Astrocyte (in vitro differentiated cells and primary cell): ENCODE data around the gene SSBP2. TPM values are rescaled to one million over a fixed set of nuclear protein-coding genes. Genes with fewer than 3 reads are reported as not detected.

Source experiments
- DNase-seq: peaks from one replicate; pipeline ENCODE4 v3.0.0-alpha.2; 2010; ENCODE audit warnings: low read depth
- FAIRE-seq: peaks from 2 replicates; lab custom pipeline; 2011; peaks lifted over from hg19 to GRCh38; lab: Jason Lieb, UNC
- H2AFZ ChIP-seq: 2 replicates; pipeline ENCODE4 v1.6.0; 2012; ENCODE audit warnings: low read depth, low read length, inconsistent platforms
- H3K27ac ChIP-seq: 2 replicates; pipeline ENCODE4 v1.5.1; 2011; ENCODE audit warnings: low read depth, low read length, inconsistent platforms
- H3K27me3 ChIP-seq: 2 replicates; pipeline ENCODE4 v1.6.0; 2011; ENCODE audit warnings: low read length, inconsistent platforms; ENCODE audit not compliant: insufficient read depth
- H3K36me3 ChIP-seq: 2 replicates; pipeline ENCODE4 v1.5.1; 2011; ENCODE audit warnings: low read length, inconsistent platforms; ENCODE audit not compliant: insufficient read depth
- H3K4me1 ChIP-seq: 2 replicates; pipeline ENCODE4 v1.5.1; 2011; ENCODE audit warnings: low read length, inconsistent platforms; ENCODE audit not compliant: insufficient read depth
- H3K4me2 ChIP-seq: 2 replicates; pipeline ENCODE4 v1.6.0; 2012; ENCODE audit warnings: low read length, inconsistent platforms
- H3K4me3 ChIP-seq: 2 replicates; pipeline ENCODE4 v1.5.1; 2011; ENCODE audit warnings: low read depth, mild to moderate bottlenecking, low read length, inconsistent platforms; ENCODE audit not compliant: insufficient read depth
- H3K79me2 ChIP-seq: 2 replicates; pipeline ENCODE4 v1.6.0; 2012; ENCODE audit warnings: mild to moderate bottlenecking, low read length, inconsistent platforms; ENCODE audit not compliant: insufficient read depth
- H3K9ac ChIP-seq: 2 replicates; pipeline ENCODE4 v1.6.0; 2012; ENCODE audit warnings: mild to moderate bottlenecking, low read length, inconsistent platforms
- H3K9me3 ChIP-seq: 2 replicates; pipeline ENCODE4 v1.5.1; 2012; ENCODE audit warnings: low read depth, mild to moderate bottlenecking, low read length, inconsistent platforms; ENCODE audit not compliant: insufficient read depth
- H4K20me1 ChIP-seq: 2 replicates; pipeline ENCODE4 v1.6.0; 2012; ENCODE audit warnings: low read length, inconsistent platforms; ENCODE audit not compliant: insufficient read depth
- H3K27ac Mint-ChIP-seq: one replicate; pipeline ENCODE4 v1.8.0; 2021; ENCODE audit warnings: mild to moderate bottlenecking, mixed read lengths; ENCODE audit not compliant: unreplicated experiment
- H3K27me3 Mint-ChIP-seq: one replicate; pipeline ENCODE4 v1.8.0; 2021; ENCODE audit warnings: low read depth, mixed read lengths; ENCODE audit not compliant: unreplicated experiment
- H3K36me3 Mint-ChIP-seq: one replicate; pipeline ENCODE4 v1.8.0; 2021; ENCODE audit warnings: low read depth, mixed read lengths; ENCODE audit not compliant: unreplicated experiment
- H3K4me1 Mint-ChIP-seq: one replicate; pipeline ENCODE4 v1.8.0; 2021; ENCODE audit warnings: low read depth, mixed read lengths; ENCODE audit not compliant: unreplicated experiment
- H3K4me3 Mint-ChIP-seq: one replicate; pipeline ENCODE4 v1.8.0; 2021; ENCODE audit warnings: mild to moderate bottlenecking, moderate library complexity, mixed read lengths; ENCODE audit not compliant: unreplicated experiment
- H3K9me3 Mint-ChIP-seq: one replicate; pipeline ENCODE4 v1.8.0; 2021; ENCODE audit warnings: mild to moderate bottlenecking, mixed read lengths; ENCODE audit not compliant: unreplicated experiment
- CTCF ChIP-seq: IDR thresholded peaks from 2 replicates; pipeline ENCODE4 v1.5.1; 2011; ENCODE audit warnings: low read depth, mild to moderate bottlenecking, inconsistent platforms, low read length, moderate library complexity; ENCODE audit not compliant: insufficient read depth
- EZH2 ChIP-seq: IDR thresholded peaks from 2 replicates; pipeline ENCODE4 v1.6.1; 2012; ENCODE audit warnings: mild to moderate bottlenecking, low read length, inconsistent platforms; ENCODE audit not compliant: insufficient read depth
- total RNA-seq: library from RNA; stranded (reverse); gene quantifications from 2 replicates; pipeline ENCODE4 v1.2.1, GENCODE V29; 2021

SSBP2 gene
- total RNA-seq, 1 donor from 2014 or later: 59.8 TPM

GRCh38 chr5:81400375-81400774, 350.5 kb downstream of the SSBP2 start:
- no peaks in the 10 kb centered on the region for H4K20me1 ChIP-seq
- Mint-ChIP-seq H3K27ac (no peak overlapping the region), H3K4me3 (no peak overlapping the region), H3K9me3 (no peaks in the 10 kb centered on the region), H3K36me3 (no peaks in the 10 kb centered on the region), H3K27me3 (peaks cover under 1% of the 10 kb centered on the region), H3K4me1 (no peaks in the 10 kb centered on the region)
- H2AFZ ChIP-seq: no peak overlapping the region
- H3K9me3 ChIP-seq: no peaks in the 10 kb centered on the region
- no peaks in the 10 kb centered on the region for H3K4me1 ChIP-seq
- no peak overlapping the region for H3K4me2 ChIP-seq
- no peak overlapping the region for H3K9ac ChIP-seq
- TF ChIP-seq CTCF (no peak), EZH2 (no peak)
- no peaks in the 10 kb centered on the region for H3K36me3 ChIP-seq
- no peak for FAIRE-seq
- no peak overlapping the region for H3K4me3 ChIP-seq
- no peaks in the 10 kb centered on the region for H3K79me2 ChIP-seq
- no peak for DNase-seq
- no peaks in the 10 kb centered on the region for H3K27me3 ChIP-seq
- no peak overlapping the region for H3K27ac ChIP-seq

GRCh38 chr5:81398741-81399140, 352.2 kb downstream of the SSBP2 start:
- Mint-ChIP-seq H3K27ac (no peak overlapping the region), H3K36me3 (no peaks in the 10 kb centered on the region), H3K4me3 (no peak overlapping the region), H3K4me1 (no peaks in the 10 kb centered on the region), H3K9me3 (peaks cover 3% of the 10 kb centered on the region), H3K27me3 (peaks cover 6% of the 10 kb centered on the region)
- Histone ChIP-seq H3K27ac (no peak overlapping the region), H3K4me2 (no peak overlapping the region), H3K9ac (no peak overlapping the region), H4K20me1 (no peaks in the 10 kb centered on the region), H3K79me2 (no peaks in the 10 kb centered on the region), H3K36me3 (no peaks in the 10 kb centered on the region), H3K4me3 (no peak overlapping the region), H3K27me3 (no peaks in the 10 kb centered on the region), H3K9me3 (peaks cover 2% of the 10 kb centered on the region), H3K4me1 (no peaks in the 10 kb centered on the region), H2AFZ (no peak overlapping the region)
- no peak for FAIRE-seq
- TF ChIP-seq CTCF (no peak), EZH2 (no peak)
- no peak for DNase-seq

DNA sequence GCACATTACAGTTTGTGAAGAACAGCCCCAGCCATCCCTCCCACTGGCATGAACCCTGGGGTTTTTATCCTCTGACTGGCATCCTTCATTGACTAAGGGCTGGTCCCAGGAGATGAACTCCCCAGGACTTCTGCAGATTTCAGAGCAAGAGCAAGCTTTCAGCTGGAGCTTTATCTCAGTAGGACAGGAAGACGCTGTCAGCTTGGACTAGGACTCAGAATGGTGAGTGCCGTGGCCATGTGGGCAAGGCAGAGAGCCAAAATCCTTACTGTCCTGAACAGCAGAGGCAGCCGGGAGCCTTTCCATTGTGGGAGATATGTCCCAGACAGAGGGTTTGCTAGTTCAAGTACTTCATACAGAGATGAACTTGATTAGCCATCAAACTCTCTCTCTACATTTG, 353.7 kb downstream of the SSBP2 start:
- DNase-seq (peak; percentile 24), FAIRE-seq (no peak)
- Histone ChIP-seq H3K9ac (no peak overlapping the region), H3K27ac (no peak overlapping the region), H3K79me2 (no peaks in the 10 kb centered on the region), H3K36me3 (no peaks in the 10 kb centered on the region), H4K20me1 (no peaks in the 10 kb centered on the region), H3K27me3 (no peaks in the 10 kb centered on the region), H3K4me3 (no peak overlapping the region), H3K9me3 (peaks cover 2% of the 10 kb centered on the region), H3K4me2 (no peak overlapping the region), H3K4me1 (no peaks in the 10 kb centered on the region), H2AFZ (peak overlapping the region; percentile 55)
- no peak overlapping the region for H3K4me3 Mint-ChIP-seq
- H3K36me3 Mint-ChIP-seq: no peaks in the 10 kb centered on the region
- peaks cover 13% of the 10 kb centered on the region for H3K27me3 Mint-ChIP-seq
- TF ChIP-seq EZH2 (no peak), CTCF (no peak)
- no peak overlapping the region for H3K27ac Mint-ChIP-seq
- peaks cover 3% of the 10 kb centered on the region for H3K9me3 Mint-ChIP-seq
- H3K4me1 Mint-ChIP-seq: no peaks in the 10 kb centered on the region
